ENCODE measurements around the gene SLC22A23. TPM values are rescaled to one million over a fixed set of nuclear protein-coding genes. Genes with fewer than 3 reads are reported as not detected.

Gene SLC22A23
- total RNA-seq, 1 experiment from 2014 or later: 5.7 TPM

DNA sequence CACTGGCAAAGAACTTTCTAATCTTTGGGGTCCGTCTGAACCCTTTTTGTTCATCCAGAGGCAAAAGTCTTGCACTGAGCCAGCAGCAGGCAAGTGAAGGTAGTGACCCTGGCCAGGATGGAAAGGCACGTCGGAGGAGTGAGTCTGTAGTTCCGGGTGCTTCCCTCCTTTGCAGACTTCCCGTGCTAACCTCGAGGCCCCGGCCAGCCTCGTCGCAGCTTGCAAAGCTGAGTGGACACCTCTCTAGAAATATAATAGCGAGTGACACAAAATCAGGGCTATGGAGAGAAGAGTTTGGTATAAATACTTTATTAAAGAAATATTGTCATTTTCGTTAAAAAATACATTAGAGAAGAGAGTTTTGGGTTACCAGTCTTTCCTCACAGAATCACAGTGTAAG, 188.2 kb downstream of the SLC22A23 start:
- Histone ChIP-seq H3K79me2 (ENCODE audit: low read length) (peaks cover 26% of the 10 kb centered on the region), H4K20me1 (ENCODE audit: low read length) (peaks cover 3% of the 10 kb centered on the region; the same call in 1 of the 2 replicates), H3K36me3 (ENCODE audit: low read depth, low read length) (peaks cover 20% of the 10 kb centered on the region), H3K4me2 (ENCODE audit: low read length) (no peak overlapping the region), H3K4me3 (ENCODE audit: low read length) (no peak overlapping the region), H3K27ac (ENCODE audit: low read length) (no peak overlapping the region), H3K9ac (ENCODE audit: low read length) (no peak overlapping the region), H3K9me2 (replicated peaks; ENCODE audit: low read length) (no peaks in the 10 kb centered on the region), H3F3A (ENCODE audit: low read length, unreplicated experiment) (no peaks in the 10 kb centered on the region), H2AFZ (ENCODE audit: low read length) (no peak overlapping the region), H3K9me3 (ENCODE audit: low read length) (no peaks in the 10 kb centered on the region), H3K4me1 (ENCODE audit: insufficient read depth, low read length) (no peaks in the 10 kb centered on the region), H3K27me3 (ENCODE audit: low read length) (no peaks in the 10 kb centered on the region)
- intact Hi-C loops (cut with micrococcal nuclease): no loop called here
- no peak for ATAC-seq
- no peak for DNase-seq
- TF ChIP-seq, protein P1, sequence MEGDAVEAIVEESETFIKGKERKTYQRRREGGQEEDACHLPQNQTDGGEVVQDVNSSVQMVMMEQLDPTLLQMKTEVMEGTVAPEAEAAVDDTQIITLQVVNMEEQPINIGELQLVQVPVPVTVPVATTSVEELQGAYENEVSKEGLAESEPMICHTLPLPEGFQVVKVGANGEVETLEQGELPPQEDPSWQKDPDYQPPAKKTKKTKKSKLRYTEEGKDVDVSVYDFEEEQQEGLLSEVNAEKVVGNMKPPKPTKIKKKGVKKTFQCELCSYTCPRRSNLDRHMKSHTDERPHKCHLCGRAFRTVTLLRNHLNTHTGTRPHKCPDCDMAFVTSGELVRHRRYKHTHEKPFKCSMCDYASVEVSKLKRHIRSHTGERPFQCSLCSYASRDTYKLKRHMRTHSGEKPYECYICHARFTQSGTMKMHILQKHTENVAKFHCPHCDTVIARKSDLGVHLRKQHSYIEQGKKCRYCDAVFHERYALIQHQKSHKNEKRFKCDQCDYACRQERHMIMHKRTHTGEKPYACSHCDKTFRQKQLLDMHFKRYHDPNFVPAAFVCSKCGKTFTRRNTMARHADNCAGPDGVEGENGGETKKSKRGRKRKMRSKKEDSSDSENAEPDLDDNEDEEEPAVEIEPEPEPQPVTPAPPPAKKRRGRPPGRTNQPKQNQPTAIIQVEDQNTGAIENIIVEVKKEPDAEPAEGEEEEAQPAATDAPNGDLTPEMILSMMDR (conservative IDR thresholded peaks at IDR 0.05; ENCODE audit: low read depth, low read length): no peak
- TF ChIP-seq EZH2 (IDR thresholded peaks at IDR 0.05; ENCODE audit: low read length, unreplicated experiment) (no peak), EZH2phosphoT487 (IDR thresholded peaks at IDR 0.05; ENCODE audit: borderline replicate concordance, low read length) (no peak)
- ChIA-PET CTCF (no interaction called here), POLR2A (ENCODE audit: unreplicated experiment) (no interaction called here)
- no TSS peak for BruUV-seq (replicated peaks)

DNA sequence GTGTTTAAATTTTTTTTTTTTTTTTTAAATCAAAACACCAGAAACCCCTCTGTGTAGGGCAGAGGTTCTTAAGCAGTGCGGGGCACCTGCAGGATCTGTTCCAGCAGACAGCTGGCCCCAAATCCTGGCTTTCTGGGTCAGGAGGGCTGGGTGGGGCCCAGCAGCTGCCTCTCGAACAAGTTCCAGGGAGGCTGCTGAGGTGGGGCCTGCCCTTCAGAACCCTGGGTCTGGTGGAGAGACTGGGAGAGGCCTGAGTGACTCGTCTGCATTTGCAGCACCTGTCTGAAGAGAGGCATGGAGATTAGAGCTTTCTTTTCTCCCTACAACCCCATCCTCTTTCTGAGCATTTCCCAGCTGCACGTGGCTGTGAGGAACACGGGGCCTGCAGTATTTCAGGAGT, 189.7 kb downstream of the SLC22A23 start:
- no peaks in the 10 kb centered on the region for H3K9me3 ChIP-seq (ENCODE audit: low read length)
- DNase-seq (no peak), ATAC-seq (no peak; the same call in 1 of the 2 replicates)
- H4K20me1 ChIP-seq (ENCODE audit: low read length): peaks cover 11% of the 10 kb centered on the region; the same call in 1 of the 2 replicates
- intact Hi-C loops (cut with micrococcal nuclease): no loop called here
- BruUV-seq (replicated peaks): no TSS peak
- ChIA-PET POLR2A (ENCODE audit: unreplicated experiment) (no interaction called here), CTCF (no interaction called here)
- H3K4me2 ChIP-seq (ENCODE audit: low read length): no peak overlapping the region
- TF ChIP-seq, protein P1 (conservative IDR thresholded peaks at IDR 0.05; ENCODE audit: low read depth, low read length): no peak
- TF ChIP-seq EZH2 (IDR thresholded peaks at IDR 0.05; ENCODE audit: low read length, unreplicated experiment): no peak
- no peak for TF ChIP-seq EZH2phosphoT487 (IDR thresholded peaks at IDR 0.05; ENCODE audit: borderline replicate concordance, low read length)
- no peaks in the 10 kb centered on the region for H3K4me1 ChIP-seq (ENCODE audit: insufficient read depth, low read length)
- no peaks in the 10 kb centered on the region for H3F3A ChIP-seq (ENCODE audit: low read length, unreplicated experiment)
- H3K27ac ChIP-seq (ENCODE audit: low read length): no peak overlapping the region
- H3K79me2 ChIP-seq (ENCODE audit: low read length): peaks cover 41% of the 10 kb centered on the region
- H3K27me3 ChIP-seq (ENCODE audit: low read length): no peaks in the 10 kb centered on the region
- H2AFZ ChIP-seq (ENCODE audit: low read length): no peak overlapping the region
- H3K4me3 ChIP-seq (ENCODE audit: low read length): no peak overlapping the region
- no peaks in the 10 kb centered on the region for H3K9me2 ChIP-seq (replicated peaks; ENCODE audit: low read length)
- H3K36me3 ChIP-seq (ENCODE audit: low read depth, low read length): peaks cover 18% of the 10 kb centered on the region
- no peak overlapping the region for H3K9ac ChIP-seq (ENCODE audit: low read length)

GRCh38 chr6:3266170-3266569, 190.7 kb downstream of the SLC22A23 start:
- H3K9me3 ChIP-seq (ENCODE audit: low read length): no peaks in the 10 kb centered on the region
- peaks cover 19% of the 10 kb centered on the region; the same call in 1 of the 2 replicates for H4K20me1 ChIP-seq (ENCODE audit: low read length)
- no peak overlapping the region for H3K4me3 ChIP-seq (ENCODE audit: low read length)
- no peaks in the 10 kb centered on the region for H3F3A ChIP-seq (ENCODE audit: low read length, unreplicated experiment)
- peaks cover 4% of the 10 kb centered on the region for H3K4me1 ChIP-seq (ENCODE audit: insufficient read depth, low read length)
- H3K79me2 ChIP-seq (ENCODE audit: low read length): peaks cover 51% of the 10 kb centered on the region
- intact Hi-C loops (cut with micrococcal nuclease): no loop called here
- H3K27ac ChIP-seq (ENCODE audit: low read length): no peak overlapping the region
- peaks cover 18% of the 10 kb centered on the region for H3K36me3 ChIP-seq (ENCODE audit: low read depth, low read length)
- no peak overlapping the region for H2AFZ ChIP-seq (ENCODE audit: low read length)
- no TSS peak for BruUV-seq (replicated peaks)
- no peak for TF ChIP-seq EZH2phosphoT487 (IDR thresholded peaks at IDR 0.05; ENCODE audit: borderline replicate concordance, low read length)
- TF ChIP-seq, protein P1 (conservative IDR thresholded peaks at IDR 0.05; ENCODE audit: low read depth, low read length): no peak
- H3K9me2 ChIP-seq (replicated peaks; ENCODE audit: low read length): no peaks in the 10 kb centered on the region
- ATAC-seq (no peak), DNase-seq (no peak)
- ChIA-PET CTCF (no interaction called here), POLR2A (ENCODE audit: unreplicated experiment) (no interaction called here)
- no peak overlapping the region for H3K4me2 ChIP-seq (ENCODE audit: low read length)
- no peak overlapping the region for H3K9ac ChIP-seq (ENCODE audit: low read length)
- no peaks in the 10 kb centered on the region for H3K27me3 ChIP-seq (ENCODE audit: low read length)

Measured in PC-3 (cell line).